Measurements from ENCODE around the gene POTEF.
"Not testable (repeated sequence)": the region's sequence is repeated elsewhere in the genome, so short reads cannot be mapped to it uniquely, and the experiment has no call there.

Gene POTEF

DNA sequence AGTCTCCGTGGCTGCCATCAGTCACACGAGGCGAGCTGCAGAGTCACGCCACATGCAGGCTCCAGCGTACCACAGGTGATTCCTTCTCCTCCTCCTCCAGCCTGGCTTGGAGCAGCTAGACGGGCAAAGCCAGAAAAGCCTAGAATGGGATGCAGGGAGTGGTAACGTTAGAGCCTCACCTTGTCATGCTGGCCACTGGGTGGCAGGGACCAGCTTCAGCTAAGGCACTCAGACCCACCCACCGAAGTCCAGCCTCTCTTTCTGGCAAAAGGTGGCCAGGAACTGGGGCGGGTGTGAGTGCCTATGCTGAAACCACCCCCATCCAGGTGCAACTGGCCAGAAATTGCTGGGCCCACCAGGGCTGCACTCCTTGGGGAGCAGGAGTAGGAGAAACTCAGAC, 1.3 kb downstream of the POTEF start:
- not testable (repeated sequence) for DNase-seq

DNA sequence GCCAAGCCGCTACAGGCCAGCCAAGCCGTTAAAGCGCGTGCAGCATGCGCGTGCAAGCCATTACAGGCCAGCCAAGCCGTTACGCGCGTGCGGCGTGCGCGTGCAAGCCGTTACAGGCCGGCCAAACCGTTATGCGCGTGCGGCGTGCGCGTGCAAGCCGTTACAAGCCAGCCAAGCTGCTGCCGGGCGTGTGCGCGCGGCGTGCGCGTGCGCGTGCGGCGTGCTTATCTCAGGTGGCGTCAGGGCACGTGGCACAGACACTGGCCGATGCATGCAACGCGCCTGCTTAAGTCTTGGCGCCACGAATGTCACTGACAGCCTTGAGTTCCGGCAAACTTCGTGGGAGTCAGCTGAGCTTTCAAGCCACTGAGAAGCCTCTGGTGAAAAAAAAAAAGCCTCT, 8.1 kb downstream of the POTEF start:
- DNase-seq = not testable (repeated sequence)

- DNase-seq = not testable (repeated sequence)
Measured at GRCh38 chr2:130102597-130103363, 26.2 kb downstream of the POTEF start.

- DNase-seq = not testable (repeated sequence)
Measured at GRCh38 chr2:130062645-130063044, 66.4 kb downstream of the POTEF start.

DNA sequence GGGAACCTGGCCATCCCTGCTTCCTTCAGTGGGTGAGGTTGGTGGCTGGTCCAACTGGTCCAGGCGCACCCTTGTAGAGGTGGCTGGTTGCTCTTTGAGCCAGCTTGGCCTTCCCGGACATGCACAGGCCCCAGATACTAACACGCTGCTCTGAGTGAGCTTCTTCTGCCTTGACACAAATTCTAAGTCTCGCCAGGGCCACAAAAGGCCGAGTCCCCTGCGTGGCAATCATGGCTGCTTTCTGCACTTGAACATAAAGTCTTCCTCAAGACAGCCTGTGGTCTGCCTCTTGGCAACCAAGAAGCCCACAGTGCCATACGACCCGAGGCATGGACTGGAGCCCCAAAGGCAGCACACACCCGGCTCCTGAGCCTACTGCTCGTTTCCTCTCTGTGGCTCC, 69.0 kb downstream of the POTEF start:
- DNase-seq = not testable (repeated sequence)

GRCh38 chr2:130056336-130056735, 72.7 kb downstream of the POTEF start:
- DNase-seq = not testable (repeated sequence)

- DNase-seq = not testable (repeated sequence)
Measured at GRCh38 chr2:130053217-130053911, 75.7 kb downstream of the POTEF start.

- DNase-seq = not testable (repeated sequence)
Measured at GRCh38 chr2:130052376-130052775, 76.6 kb downstream of the POTEF start.

- DNase-seq = not testable (repeated sequence)
Measured at GRCh38 chr2:130048422-130048821, 80.6 kb downstream of the POTEF start.

- not testable (repeated sequence) for DNase-seq
Measured at GRCh38 chr2:130038265-130038603, 90.8 kb downstream of the POTEF start.

DNA sequence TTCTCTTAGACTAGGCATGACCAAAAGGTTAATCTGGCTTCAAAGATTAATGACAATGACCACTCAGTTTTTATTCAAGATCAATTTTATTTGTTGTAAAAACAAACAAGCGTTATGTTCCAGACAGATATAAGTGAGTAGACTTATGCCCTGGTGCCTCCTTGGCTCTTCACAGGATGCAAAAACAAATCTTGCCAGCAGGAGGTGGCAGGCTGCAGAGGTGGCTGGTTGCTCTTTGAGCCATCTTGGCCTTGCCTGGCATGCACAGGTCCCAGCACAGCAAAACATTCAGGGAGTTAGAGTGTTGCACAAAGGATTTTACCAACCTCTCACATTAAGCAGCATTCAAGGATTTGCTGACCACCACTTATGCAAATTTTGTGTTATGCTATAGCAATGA, 103.1 kb downstream of the POTEF start:
- not testable (repeated sequence) for DNase-seq
